ENCODE data around the gene FBXO45. TPM values are rescaled to one million over a fixed set of nuclear protein-coding genes. Genes with fewer than 3 reads are reported as not detected.
"Not testable (repeated sequence)": the region's sequence is repeated elsewhere in the genome, so short reads cannot be mapped to it uniquely, and the experiment has no call there.

Gene FBXO45
- total RNA-seq, 2 experiments from 2014 or later, result 16.3 to 17.2 TPM

- H3K27me3 Mint-ChIP-seq; H3K27ac Mint-ChIP-seq; H3K9me3 Mint-ChIP-seq; H3K36me3 Mint-ChIP-seq; H3K4me3 Mint-ChIP-seq; POLR2A ChIA-PET; DNase-seq; CTCF ChIA-PET; intact Hi-C loops (cut with micrococcal nuclease): not testable (repeated sequence)
- H3K4me1 Mint-ChIP-seq (ENCODE audit: low read depth), result peaks cover 11% of the 10 kb centered on the region
These were observed 51.2 kb downstream of the FBXO45 start for GRCh38 chr3:196619627-196620026.

GRCh38 chr3:196620161-196620604 lies 51.7 kb downstream of the FBXO45 start:
- DNase-seq, result no peak
- ChIA-PET CTCF (interaction anchor here (1.0 kb wide), 1 partner anchor 8 kb away, joined by 3 read pairs; no protein-coding TSS in a partner anchor), POLR2A (no interaction called here)
- no peaks in the 10 kb centered on the region for H3K9me3 Mint-ChIP-seq
- no peaks in the 10 kb centered on the region for H3K27me3 Mint-ChIP-seq
- H3K4me1 Mint-ChIP-seq (ENCODE audit: low read depth), result peaks cover 16% of the 10 kb centered on the region
- H3K36me3 Mint-ChIP-seq, result no peaks in the 10 kb centered on the region
- intact Hi-C loops (cut with micrococcal nuclease), result no loop called here
- no peak overlapping the region for H3K27ac Mint-ChIP-seq
- no peak overlapping the region for H3K4me3 Mint-ChIP-seq

DNA sequence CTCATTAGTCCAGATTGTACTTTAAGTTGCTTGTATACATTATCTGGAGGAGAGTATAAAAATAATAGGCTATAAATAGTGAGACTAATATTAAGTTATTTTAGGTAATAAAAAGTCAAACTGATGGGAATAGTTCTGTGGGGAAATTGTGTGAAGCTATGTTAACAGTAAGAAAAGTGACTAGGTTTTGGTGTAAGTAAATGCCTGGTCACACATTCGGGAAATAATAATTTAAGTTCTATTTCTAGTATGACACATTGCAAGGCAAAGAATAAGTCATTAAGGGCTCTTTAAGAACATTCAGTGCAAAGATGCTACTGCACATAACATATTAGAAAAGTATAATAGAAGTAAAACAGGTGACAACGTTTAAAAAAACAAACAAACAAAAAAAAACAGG lies 52.2 kb downstream of the FBXO45 start:
- H3K36me3 Mint-ChIP-seq, result no peaks in the 10 kb centered on the region
- no peaks in the 10 kb centered on the region for H3K27me3 Mint-ChIP-seq
- no peaks in the 10 kb centered on the region for H3K9me3 Mint-ChIP-seq
- no peak for DNase-seq
- CTCF ChIA-PET, result interaction anchor here (1.0 kb wide), 1 partner anchor 9 kb away, joined by 3 read pairs; no protein-coding TSS in a partner anchor
- H3K4me3 Mint-ChIP-seq, result no peak overlapping the region
- H3K4me1 Mint-ChIP-seq (ENCODE audit: low read depth), result peaks cover 19% of the 10 kb centered on the region
- intact Hi-C loops (cut with micrococcal nuclease), result no loop called here
- POLR2A ChIA-PET, result no interaction called here
- H3K27ac Mint-ChIP-seq, result no peak overlapping the region

DNA sequence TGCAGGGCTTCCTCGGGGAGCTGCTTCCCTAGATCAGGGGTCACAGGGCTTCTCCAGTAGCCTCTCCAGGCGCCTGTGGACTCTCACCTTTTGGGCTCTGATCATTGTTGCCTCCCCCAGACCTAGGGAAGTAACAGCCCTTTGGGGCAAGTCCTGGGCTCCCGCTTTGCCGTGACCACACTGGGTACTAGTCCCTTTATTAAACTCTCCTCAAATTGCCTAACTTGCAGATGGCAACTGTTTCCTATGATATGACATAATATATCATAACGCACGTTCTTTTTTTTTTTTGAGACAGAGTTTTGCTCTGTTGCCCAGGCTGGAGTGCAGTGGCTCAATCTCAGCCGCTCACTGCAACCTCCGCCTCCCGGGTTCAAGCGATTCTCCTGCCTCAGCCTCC lies 53.2 kb downstream of the FBXO45 start:
- POLR2A ChIA-PET, result no interaction called here
- Mint-ChIP-seq H3K4me1 (ENCODE audit: low read depth) (peaks cover 19% of the 10 kb centered on the region), H3K9me3 (no peaks in the 10 kb centered on the region), H3K27me3 (no peaks in the 10 kb centered on the region), H3K27ac (no peak overlapping the region), H3K4me3 (no peak overlapping the region), H3K36me3 (no peaks in the 10 kb centered on the region)
- DNase-seq, result no peak
- intact Hi-C loops (cut with micrococcal nuclease), result no loop called here
- CTCF ChIA-PET, result interaction anchor here (0.8 to 1.0 kb wide), 2 partner anchors 19 to 64 kb away, joined by 3 read pairs; no protein-coding TSS in a partner anchor

GRCh38 chr3:196624067-196624790 lies 55.8 kb downstream of the FBXO45 start:
- no peaks in the 10 kb centered on the region for H3K9me3 Mint-ChIP-seq
- H3K4me3 Mint-ChIP-seq, result peak overlapping the region; percentile 22
- intact Hi-C loops (cut with micrococcal nuclease), result loop anchor here (1.0 to 2.0 kb wide), 2 partner anchors 8 to 17 kb away; no protein-coding TSS in a partner anchor
- DNase-seq, result peak; percentile 61
- no peaks in the 10 kb centered on the region for H3K27me3 Mint-ChIP-seq
- CTCF ChIA-PET, result interaction anchor here (1.4 to 2.2 kb wide), 2 partner anchors 15 kb away, joined by 4 to 6 read pairs; no protein-coding TSS in a partner anchor
- H3K4me1 Mint-ChIP-seq (ENCODE audit: low read depth), result peaks cover 25% of the 10 kb centered on the region
- H3K36me3 Mint-ChIP-seq, result no peaks in the 10 kb centered on the region
- H3K27ac Mint-ChIP-seq, result no peak overlapping the region
- POLR2A ChIA-PET, result no interaction called here

DNA sequence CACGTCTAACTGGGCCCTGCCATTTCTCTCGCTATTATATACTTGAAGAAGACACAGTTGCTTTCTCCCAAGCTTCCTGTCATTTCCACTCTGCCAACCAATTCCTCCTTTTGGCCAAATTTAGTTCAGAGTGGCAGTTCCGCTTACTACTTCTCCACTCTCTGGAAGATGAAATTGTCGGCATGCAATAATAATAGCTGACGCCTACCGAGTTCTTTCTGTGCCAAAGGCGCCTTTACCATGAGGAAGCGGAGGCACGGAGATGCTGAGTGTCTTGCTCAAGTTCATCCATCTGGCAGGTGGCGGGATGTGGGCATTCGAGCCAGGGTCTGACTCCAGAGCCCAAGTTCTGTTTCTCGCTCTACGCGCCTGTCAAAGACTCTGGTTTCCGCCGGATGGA lies 56.4 kb downstream of the FBXO45 start:
- Mint-ChIP-seq H3K27me3 (no peaks in the 10 kb centered on the region), H3K4me1 (ENCODE audit: low read depth) (peaks cover 31% of the 10 kb centered on the region), H3K27ac (no peak overlapping the region), H3K4me3 (peak overlapping the region; percentile 22), H3K36me3 (no peaks in the 10 kb centered on the region), H3K9me3 (no peaks in the 10 kb centered on the region)
- POLR2A ChIA-PET, result no interaction called here
- CTCF ChIA-PET, result interaction anchor here (1.4 kb wide), 1 partner anchor 16 kb away, joined by 4 read pairs; no protein-coding TSS in a partner anchor
- intact Hi-C loops (cut with micrococcal nuclease), result loop anchor here (1.0 to 2.0 kb wide), 2 partner anchors 7 to 16 kb away; no protein-coding TSS in a partner anchor
- DNase-seq, result no peak

DNA sequence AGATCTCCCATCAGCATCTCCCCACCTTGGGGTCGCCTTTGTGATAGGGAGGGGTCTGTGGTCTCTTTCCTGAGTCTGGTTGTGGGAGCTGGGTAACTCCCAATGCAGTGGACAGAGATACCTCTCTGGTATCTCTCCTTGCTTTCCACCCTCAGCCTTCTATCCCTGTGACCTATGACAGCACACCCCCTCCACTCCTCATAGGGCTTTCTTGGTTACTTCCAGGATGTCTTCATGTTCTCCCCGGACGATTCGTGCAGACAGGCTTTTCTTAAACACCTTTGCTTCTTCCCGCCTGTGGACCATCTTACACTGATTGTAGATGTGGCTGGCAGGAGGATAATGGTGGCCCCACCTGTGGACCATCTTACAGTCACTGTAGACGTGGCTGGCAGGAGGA lies 56.9 kb downstream of the FBXO45 start:
- no peaks in the 10 kb centered on the region for H3K36me3 Mint-ChIP-seq
- H3K27ac Mint-ChIP-seq, result no peak overlapping the region
- peaks cover 32% of the 10 kb centered on the region for H3K4me1 Mint-ChIP-seq (ENCODE audit: low read depth)
- no peaks in the 10 kb centered on the region for H3K9me3 Mint-ChIP-seq
- intact Hi-C loops (cut with micrococcal nuclease), result loop anchor here (2.0 kb wide), 1 partner anchor 15 kb away; no protein-coding TSS in a partner anchor
- no peak overlapping the region for H3K4me3 Mint-ChIP-seq
- H3K27me3 Mint-ChIP-seq, result no peaks in the 10 kb centered on the region
- CTCF ChIA-PET, result interaction anchor here (1.4 kb wide), 1 partner anchor 16 kb away, joined by 4 read pairs; no protein-coding TSS in a partner anchor
- no peak for DNase-seq
- POLR2A ChIA-PET, result no interaction called here

DNA sequence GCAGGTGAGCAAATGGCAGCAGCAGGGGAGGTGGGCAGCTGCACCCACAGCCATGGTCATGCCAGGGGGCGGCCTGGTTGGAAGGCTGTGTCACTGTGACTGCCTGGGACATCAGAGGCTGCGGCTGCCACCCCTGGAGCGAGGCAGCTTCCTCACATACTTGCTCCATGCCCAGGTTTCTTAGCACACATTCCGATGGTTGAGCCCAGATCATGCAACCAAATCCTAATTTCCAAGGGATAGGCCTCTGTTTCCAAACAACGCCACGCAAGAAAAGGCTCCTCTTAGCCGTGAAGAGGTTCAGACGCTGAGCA lies 59.4 kb downstream of the FBXO45 start:
- no peak for DNase-seq

GRCh38 chr3:196629228-196629627 lies 60.8 kb downstream of the FBXO45 start:
- DNase-seq, result no peak
- intact Hi-C loops (cut with micrococcal nuclease), result no loop called here
- ChIA-PET CTCF (interaction anchor here (0.7 to 3.0 kb wide), 6 partner anchors 11 to 66 kb away, joined by 3 to 12 read pairs (median 5); no protein-coding TSS in a partner anchor), POLR2A (interaction anchor here (2.3 kb wide), 1 partner anchor 11 kb away, joined by 12 read pairs; the partner anchor contains the start of gene NRROS)
- Mint-ChIP-seq H3K4me3 (no peak overlapping the region), H3K36me3 (peaks cover 2% of the 10 kb centered on the region), H3K27ac (peak overlapping the region; percentile 8), H3K4me1 (ENCODE audit: low read depth) (peaks cover 58% of the 10 kb centered on the region), H3K27me3 (no peaks in the 10 kb centered on the region), H3K9me3 (no peaks in the 10 kb centered on the region)

More for the DNA sequence above, 59.4 kb downstream of the FBXO45 start:
- ChIA-PET POLR2A (no interaction called here), CTCF (interaction anchor here (3.0 kb wide), 1 partner anchor 58 kb away, joined by 12 read pairs; no protein-coding TSS in a partner anchor)
- intact Hi-C loops (cut with micrococcal nuclease), result no loop called here
- H3K27me3 Mint-ChIP-seq, result no peaks in the 10 kb centered on the region
- H3K4me3 Mint-ChIP-seq, result no peak overlapping the region
- no peaks in the 10 kb centered on the region for H3K9me3 Mint-ChIP-seq
- no peak overlapping the region for H3K27ac Mint-ChIP-seq
- H3K4me1 Mint-ChIP-seq (ENCODE audit: low read depth), result peaks cover 50% of the 10 kb centered on the region
- peaks cover 2% of the 10 kb centered on the region for H3K36me3 Mint-ChIP-seq

DNA sequence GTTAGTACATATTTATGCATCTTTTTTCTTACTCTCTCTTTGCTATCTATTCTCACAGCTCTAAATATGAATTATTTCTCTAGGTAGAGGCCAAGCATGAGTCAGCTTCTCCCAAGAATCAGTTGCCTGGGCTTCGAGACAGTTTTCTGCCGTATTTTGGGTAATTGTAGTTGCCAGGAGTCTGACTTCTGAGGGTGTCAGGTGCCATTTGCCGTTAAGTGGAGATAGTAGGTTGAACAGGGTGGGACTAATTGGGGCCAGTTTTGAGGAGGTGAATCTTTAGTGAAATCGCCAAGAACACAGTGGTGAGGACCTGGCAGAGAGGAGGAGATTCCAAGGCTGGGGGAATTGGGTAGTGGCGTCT lies 63.2 kb downstream of the FBXO45 start:
- CTCF ChIA-PET, result interaction anchor here (0.6 to 2.5 kb wide), 6 partner anchors 9 to 109 kb away, joined by 3 to 16 read pairs (median 10); partner anchors contain the start of gene NRROS
- H3K4me1 Mint-ChIP-seq (ENCODE audit: low read depth), result peaks cover 53% of the 10 kb centered on the region

GRCh38 chr3:196632046-196632751 lies 63.7 kb downstream of the FBXO45 start:
- ChIA-PET CTCF (interaction anchor here (0.6 to 2.5 kb wide), 6 partner anchors 8 to 109 kb away, joined by 3 to 16 read pairs (median 10); partner anchors contain the start of gene NRROS), POLR2A (interaction anchor here (0.9 to 1.9 kb wide), 7 partner anchors 9 to 107 kb away, joined by 3 to 19 read pairs (median 3); partner anchors contain the start of genes CEP19, NRROS, PAK2 and PIGX)
- Mint-ChIP-seq H3K36me3 (peaks cover 2% of the 10 kb centered on the region), H3K9me3 (no peaks in the 10 kb centered on the region), H3K4me1 (ENCODE audit: low read depth) (peaks cover 53% of the 10 kb centered on the region), H3K27ac (peak overlapping the region; percentile 94), H3K4me3 (peak overlapping the region; percentile 80), H3K27me3 (no peaks in the 10 kb centered on the region)
- peak; percentile 92 for DNase-seq
- intact Hi-C loops (cut with micrococcal nuclease), result loop anchor here (1.0 to 10.0 kb wide), 8 partner anchors 8 to 315 kb away; partner anchors contain the start of genes DYNLT2B, FBXO45, SENP5 and WDR53

More for the DNA sequence above, 63.2 kb downstream of the FBXO45 start:
- POLR2A ChIA-PET, result interaction anchor here (0.9 to 1.9 kb wide), 6 partner anchors 9 to 108 kb away, joined by 3 to 19 read pairs (median 3); partner anchors contain the start of genes CEP19, NRROS, PAK2 and PIGX
- DNase-seq, result no peak
- no peaks in the 10 kb centered on the region for H3K27me3 Mint-ChIP-seq
- H3K9me3 Mint-ChIP-seq, result no peaks in the 10 kb centered on the region
- peak overlapping the region; percentile 94 for H3K27ac Mint-ChIP-seq
- intact Hi-C loops (cut with micrococcal nuclease), result loop anchor here (1.0 to 10.0 kb wide), 8 partner anchors 7 to 314 kb away; partner anchors contain the start of genes DYNLT2B, FBXO45, SENP5 and WDR53
- H3K36me3 Mint-ChIP-seq, result peaks cover 2% of the 10 kb centered on the region
- peak overlapping the region; percentile 80 for H3K4me3 Mint-ChIP-seq
